Measurements from ENCODE around the gene ST8SIA1.

DNA sequence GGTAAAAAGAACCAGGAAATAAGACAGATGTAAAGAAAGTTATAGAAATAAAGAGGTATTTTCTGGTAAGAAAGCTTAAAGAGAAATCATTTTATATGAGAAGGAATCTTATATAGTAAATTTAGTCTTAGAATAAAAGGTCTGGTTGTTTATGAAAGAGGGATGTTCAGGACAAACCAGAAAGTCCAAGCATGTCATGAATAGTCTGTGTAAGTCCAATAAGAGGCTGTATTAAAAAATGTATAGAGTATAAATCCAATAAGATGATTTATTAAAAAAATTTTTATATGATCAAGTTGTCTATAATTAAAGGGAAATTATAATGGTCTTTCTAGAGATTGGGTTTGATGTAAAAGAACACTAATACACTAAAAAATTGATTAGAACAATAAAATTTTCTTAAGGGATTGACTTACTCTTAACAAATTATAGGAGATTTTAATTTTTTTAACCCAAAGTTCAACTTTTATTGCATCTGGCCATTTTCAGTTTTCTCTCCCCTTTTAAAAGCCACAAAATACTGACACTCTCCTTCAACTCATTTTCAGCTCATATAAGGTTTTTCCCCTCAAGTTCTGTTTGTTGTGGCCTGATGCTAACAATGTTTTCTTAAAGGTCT, 35.1 kb downstream of the ST8SIA1 start:
- TF ChIP-seq, protein P1, sequence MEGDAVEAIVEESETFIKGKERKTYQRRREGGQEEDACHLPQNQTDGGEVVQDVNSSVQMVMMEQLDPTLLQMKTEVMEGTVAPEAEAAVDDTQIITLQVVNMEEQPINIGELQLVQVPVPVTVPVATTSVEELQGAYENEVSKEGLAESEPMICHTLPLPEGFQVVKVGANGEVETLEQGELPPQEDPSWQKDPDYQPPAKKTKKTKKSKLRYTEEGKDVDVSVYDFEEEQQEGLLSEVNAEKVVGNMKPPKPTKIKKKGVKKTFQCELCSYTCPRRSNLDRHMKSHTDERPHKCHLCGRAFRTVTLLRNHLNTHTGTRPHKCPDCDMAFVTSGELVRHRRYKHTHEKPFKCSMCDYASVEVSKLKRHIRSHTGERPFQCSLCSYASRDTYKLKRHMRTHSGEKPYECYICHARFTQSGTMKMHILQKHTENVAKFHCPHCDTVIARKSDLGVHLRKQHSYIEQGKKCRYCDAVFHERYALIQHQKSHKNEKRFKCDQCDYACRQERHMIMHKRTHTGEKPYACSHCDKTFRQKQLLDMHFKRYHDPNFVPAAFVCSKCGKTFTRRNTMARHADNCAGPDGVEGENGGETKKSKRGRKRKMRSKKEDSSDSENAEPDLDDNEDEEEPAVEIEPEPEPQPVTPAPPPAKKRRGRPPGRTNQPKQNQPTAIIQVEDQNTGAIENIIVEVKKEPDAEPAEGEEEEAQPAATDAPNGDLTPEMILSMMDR (IDR thresholded peaks at IDR 0.05), result no peak
- no peak for TF ChIP-seq EP300 (IDR thresholded peaks at IDR 0.05)
- TF ChIP-seq POLR2AphosphoS5 (IDR thresholded peaks at IDR 0.05), result no peak
- no peak for TF ChIP-seq POLR2A (IDR thresholded peaks at IDR 0.05)
